IPS-20b (cell line): Measurements from ENCODE around the gene NUDT8.

Experiments
- H3K27ac ChIP-seq: one replicate; pipeline ENCODE4 v1.5.1; 2013; ENCODE audit warnings: low read length
- H3K27me3 ChIP-seq: 2 replicates; pipeline ENCODE4 v1.6.1; 2013; ENCODE audit warnings: mild to moderate bottlenecking, low read length, inconsistent platforms; ENCODE audit not compliant: insufficient read depth
- H3K36me3 ChIP-seq: 2 replicates; pipeline ENCODE4 v1.6.1; 2013; ENCODE audit warnings: low read depth, mild to moderate bottlenecking, inconsistent platforms, low read length, moderate library complexity; ENCODE audit not compliant: insufficient read depth
- H3K4me1 ChIP-seq: 2 replicates; pipeline ENCODE4 v1.6.1; 2013; ENCODE audit warnings: mild to moderate bottlenecking, control low read depth, inconsistent platforms, low read length, moderate library complexity; ENCODE audit not compliant: insufficient read depth
- H3K4me3 ChIP-seq: 2 replicates; pipeline ENCODE4 v1.5.1; 2013; ENCODE audit warnings: mild to moderate bottlenecking, low read length, inconsistent platforms
- H3K9ac ChIP-seq: 2 replicates; pipeline ENCODE4 v1.6.1; 2013; ENCODE audit warnings: low read depth, mild to moderate bottlenecking, inconsistent platforms, low read length, moderate library complexity
- H3K9me3 ChIP-seq: 2 replicates; pipeline ENCODE4 v1.6.1; 2013; ENCODE audit warnings: mild to moderate bottlenecking, low read depth, low read length, inconsistent platforms; ENCODE audit not compliant: insufficient read depth

Gene NUDT8

DNA sequence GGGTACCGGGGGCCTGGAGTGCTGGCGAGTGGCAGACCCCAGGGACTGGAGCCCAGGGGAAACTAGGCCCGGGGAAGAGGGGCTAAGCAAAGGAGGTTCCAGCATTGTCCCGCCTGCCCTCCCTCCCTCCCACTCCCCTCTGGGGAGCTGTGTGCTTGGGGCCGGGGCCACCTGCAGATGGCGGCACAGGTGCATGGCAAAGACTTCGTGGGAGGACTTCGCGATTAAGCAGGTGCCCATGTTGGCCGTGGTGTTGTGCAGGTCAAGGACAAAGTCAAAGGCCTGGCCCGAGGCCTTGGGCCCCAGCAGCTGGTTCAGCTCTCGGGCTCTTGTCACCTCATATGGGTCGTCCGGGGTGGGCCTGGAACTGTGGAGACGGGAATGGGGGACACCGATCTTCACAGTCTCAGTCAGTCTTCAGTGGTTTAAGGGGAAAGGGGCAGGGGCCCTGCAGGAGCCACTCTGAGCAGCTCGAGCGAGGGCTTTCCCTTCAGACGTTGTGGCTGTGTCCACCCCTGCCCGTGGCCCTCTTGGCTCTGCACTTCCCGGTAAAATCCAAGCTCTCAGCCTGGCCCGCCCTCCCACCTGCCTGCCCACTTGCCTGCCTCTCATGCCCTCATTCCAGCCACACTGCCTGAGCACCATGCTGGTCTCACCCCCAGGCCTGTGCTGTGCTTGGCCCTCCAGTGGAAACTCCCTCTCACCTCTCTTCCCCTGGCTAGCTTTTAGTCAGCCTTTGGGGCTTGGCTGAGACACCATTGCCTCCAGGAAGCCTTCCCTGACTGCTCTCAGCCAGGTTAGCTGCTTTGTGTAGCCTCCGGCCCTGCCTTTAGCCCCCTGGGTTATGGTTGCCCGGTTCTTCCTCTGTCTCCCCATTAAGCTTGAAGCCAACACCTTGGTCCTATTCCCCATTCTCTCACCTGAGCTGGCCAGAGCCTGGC lies 16.1 kb upstream of the NUDT8 start:
- H3K4me3 ChIP-seq = no peak overlapping the region

DNA sequence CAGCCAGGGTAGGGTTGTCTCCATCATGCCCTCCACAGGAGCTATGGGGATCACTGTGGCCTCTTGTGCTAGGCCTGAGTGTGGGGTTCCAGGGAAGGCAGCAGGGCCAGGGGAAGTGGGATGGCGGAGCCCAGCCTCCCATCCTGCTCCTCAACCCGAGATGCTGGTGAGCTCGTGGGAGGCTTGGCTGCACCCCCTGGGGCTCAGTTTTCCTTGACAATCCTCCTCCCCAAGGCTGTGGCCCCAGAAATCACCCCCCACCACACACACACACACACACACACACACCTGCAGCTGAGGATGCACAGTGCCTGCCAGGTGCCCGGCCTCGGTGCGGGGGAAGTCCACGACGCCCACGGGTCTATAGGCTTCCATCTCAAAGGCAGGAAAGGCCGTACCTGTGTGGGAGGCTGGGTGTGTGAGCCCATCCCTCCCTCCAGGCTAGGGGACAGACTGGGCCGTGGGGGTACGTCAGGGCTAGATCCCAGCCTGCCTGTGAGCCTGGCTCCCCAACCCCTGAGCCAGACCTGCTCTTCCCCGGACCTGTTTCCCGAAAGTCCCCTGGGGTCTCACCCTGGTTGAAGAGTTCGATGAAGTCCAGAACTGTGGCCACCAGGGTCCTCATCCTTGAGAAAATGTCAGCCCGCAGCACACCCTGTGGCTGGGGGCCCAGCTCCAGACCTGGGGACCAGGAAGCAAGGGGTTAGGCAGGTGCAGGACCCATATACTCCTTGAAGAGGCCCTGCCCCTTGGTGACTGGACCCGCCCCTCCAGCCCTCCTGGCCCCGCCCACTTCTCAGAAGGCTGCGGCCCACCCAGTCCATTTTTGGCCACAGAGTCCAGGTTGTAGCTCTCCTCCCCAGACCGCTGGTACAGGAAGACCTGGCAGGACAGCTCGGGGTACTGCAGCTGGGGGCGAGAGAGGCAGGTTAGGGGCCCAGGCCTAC lies 15.0 kb upstream of the NUDT8 start:
- H3K4me3 ChIP-seq = no peak overlapping the region
- no peaks in the 10 kb centered on the region for H3K36me3 ChIP-seq
- H3K4me1 ChIP-seq = no peaks in the 10 kb centered on the region
- no peak overlapping the region for H3K9ac ChIP-seq
- no peaks in the 10 kb centered on the region; the same call in 1 of the 2 replicates for H3K9me3 ChIP-seq
- H3K27me3 ChIP-seq = peaks cover 14% of the 10 kb centered on the region
- no peak overlapping the region for H3K27ac ChIP-seq

More for the DNA sequence above, 16.1 kb upstream of the NUDT8 start:
- Histone ChIP-seq H3K36me3 (no peaks in the 10 kb centered on the region), H3K27ac (no peak overlapping the region), H3K9ac (no peak overlapping the region), H3K27me3 (peaks cover 3% of the 10 kb centered on the region), H3K9me3 (no peaks in the 10 kb centered on the region), H3K4me1 (no peaks in the 10 kb centered on the region)

DNA sequence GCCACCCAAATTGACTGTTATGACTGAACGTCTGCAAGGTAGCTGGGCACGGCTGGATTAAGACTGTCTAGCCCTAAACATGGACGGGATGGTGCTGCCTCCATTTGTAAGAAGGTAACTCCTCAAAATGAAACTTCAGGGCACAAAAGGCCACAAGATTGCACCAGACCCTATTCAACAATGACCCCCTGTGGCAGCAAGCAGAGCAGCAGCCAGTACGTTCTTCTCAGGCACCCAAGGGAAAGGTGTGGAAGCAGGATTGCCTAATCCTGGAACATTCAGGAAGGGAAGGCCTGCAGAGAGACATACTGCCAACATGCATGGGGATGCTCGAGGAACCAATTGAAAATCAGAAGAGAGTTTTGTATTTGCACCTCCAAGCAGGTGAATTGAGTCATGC lies 14.3 kb upstream of the NUDT8 start:
- Histone ChIP-seq H3K36me3 (no peaks in the 10 kb centered on the region), H3K9me3 (no peaks in the 10 kb centered on the region; the same call in 1 of the 2 replicates), H3K4me3 (no peak overlapping the region), H3K4me1 (no peaks in the 10 kb centered on the region), H3K27ac (no peak overlapping the region), H3K27me3 (peaks cover 19% of the 10 kb centered on the region), H3K9ac (no peak overlapping the region)

DNA sequence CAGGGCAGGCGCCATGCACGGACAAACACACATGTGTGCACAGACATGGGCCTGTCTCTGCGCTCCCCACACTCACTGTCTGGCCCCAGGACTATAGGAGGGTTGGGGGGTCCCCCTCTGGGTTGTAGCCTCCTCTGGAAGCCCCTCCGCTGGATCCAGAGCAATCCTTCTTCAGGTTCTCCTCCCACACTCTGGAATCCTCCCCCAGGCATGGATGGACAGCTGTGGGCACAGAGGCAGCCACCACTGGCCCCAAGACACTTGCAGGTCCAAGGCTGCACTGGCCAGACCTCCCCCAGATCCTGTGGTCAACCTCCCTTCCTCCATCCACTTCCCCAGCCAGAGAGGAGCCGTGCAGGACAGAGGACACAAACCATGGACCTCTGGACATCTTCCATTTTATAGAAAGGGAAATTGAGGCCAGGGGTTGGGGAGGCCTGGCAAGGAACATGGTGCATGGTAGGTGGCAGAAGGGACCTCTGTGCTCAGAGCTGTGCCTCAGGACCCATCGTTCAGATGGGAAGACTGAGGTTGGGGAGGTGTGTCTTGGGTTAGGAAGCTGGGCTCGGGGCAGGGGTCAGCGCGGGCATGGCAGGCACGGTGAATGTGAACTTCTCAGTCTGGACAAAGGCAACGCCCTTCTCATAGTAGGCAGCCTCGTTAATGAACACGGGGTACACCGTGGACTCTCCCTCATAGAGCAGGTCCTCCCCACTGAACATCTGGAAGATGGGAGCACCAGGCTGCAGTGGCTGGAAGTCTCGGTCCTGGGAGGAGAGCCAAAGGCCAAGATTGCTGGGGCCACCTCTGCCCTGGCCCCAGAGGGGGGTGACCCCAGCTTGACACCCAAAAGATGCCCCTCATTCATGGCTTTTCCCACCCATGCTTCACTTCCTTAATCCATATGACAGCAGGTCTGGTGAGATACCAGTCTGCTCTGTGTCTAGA lies 12.7 kb upstream of the NUDT8 start:
- no peak overlapping the region for H3K4me3 ChIP-seq
- no peak overlapping the region for H3K27ac ChIP-seq
- no peaks in the 10 kb centered on the region; the same call in 1 of the 2 replicates for H3K9me3 ChIP-seq
- no peaks in the 10 kb centered on the region for H3K4me1 ChIP-seq
- no peaks in the 10 kb centered on the region for H3K36me3 ChIP-seq
- H3K27me3 ChIP-seq = peaks cover 19% of the 10 kb centered on the region
- no peak overlapping the region for H3K9ac ChIP-seq

DNA sequence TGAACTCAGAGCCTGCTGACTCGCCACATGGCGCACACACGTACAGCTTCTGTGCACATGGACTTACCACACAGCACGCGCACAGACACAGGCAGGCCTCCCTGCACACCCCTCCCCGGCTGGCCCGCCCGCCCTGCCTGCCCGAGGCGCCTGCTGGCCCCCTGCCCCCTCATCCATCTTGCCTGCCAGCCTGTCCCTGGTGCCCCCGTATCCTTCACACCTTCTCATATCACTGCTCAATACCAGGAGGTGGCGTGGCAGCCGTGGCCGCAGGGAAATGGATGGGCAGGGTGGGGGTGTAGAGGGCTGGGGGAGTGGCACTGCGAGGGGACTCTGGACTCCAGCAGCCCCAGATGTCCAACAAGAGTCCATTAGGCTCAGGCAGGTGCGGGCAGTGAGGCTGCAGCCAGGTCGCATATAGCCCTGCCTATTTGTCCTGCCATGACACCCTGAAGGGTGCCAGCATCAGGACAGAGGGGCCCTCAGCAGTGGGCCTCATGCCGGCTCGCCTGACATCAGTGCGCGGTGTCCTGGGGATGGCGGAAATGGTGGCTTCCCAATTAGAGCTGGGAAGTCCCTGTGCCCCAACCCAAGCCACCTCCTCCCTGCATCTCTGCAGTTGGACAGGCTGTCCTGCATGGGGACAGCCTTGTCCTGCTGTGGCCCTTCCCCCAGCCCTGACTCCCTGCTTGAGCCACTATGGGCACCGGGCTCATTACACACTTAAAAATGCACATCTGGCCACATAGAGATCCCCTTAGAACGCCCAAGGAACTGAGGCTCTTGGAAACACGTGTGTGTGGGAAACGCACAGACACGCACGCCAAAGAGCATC lies 11.8 kb upstream of the NUDT8 start:
- Histone ChIP-seq H3K9ac (no peak overlapping the region), H3K4me3 (no peak overlapping the region), H3K27ac (no peak overlapping the region), H3K36me3 (no peaks in the 10 kb centered on the region), H3K9me3 (no peaks in the 10 kb centered on the region; the same call in 1 of the 2 replicates), H3K4me1 (no peaks in the 10 kb centered on the region), H3K27me3 (peaks cover 19% of the 10 kb centered on the region)

DNA sequence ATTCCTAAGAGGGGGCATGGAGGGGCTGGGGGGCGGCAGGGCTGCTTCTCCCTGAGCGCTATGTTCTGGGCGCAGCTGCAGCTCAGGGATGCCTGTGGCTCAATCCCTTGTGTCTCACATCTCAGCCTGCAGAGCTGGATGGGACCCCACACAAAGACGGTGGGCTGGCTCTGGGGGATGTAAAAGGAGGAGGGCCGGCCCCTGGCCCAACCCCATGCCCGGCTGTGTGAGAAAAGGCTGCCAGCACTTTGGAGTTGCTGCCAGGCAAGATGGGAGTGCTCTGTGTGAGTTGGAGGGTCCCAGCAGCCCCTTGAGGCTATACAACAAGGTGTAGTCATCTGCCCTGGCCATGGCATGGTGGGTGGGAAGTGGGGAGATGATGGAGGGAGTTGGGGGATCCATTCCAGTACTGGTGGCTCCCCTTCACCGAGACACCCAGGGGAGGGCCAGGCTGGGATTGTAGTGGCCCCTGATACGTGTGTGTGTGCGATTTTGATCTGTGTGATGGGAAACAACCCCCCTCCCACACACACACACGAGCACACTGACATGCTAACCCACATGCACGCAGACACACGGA lies 11.1 kb upstream of the NUDT8 start:
- Histone ChIP-seq H3K27ac (no peak overlapping the region), H3K4me1 (no peaks in the 10 kb centered on the region), H3K9ac (no peak overlapping the region), H3K27me3 (peaks cover 19% of the 10 kb centered on the region), H3K9me3 (no peaks in the 10 kb centered on the region; the same call in 1 of the 2 replicates), H3K36me3 (no peaks in the 10 kb centered on the region), H3K4me3 (no peak overlapping the region)

DNA sequence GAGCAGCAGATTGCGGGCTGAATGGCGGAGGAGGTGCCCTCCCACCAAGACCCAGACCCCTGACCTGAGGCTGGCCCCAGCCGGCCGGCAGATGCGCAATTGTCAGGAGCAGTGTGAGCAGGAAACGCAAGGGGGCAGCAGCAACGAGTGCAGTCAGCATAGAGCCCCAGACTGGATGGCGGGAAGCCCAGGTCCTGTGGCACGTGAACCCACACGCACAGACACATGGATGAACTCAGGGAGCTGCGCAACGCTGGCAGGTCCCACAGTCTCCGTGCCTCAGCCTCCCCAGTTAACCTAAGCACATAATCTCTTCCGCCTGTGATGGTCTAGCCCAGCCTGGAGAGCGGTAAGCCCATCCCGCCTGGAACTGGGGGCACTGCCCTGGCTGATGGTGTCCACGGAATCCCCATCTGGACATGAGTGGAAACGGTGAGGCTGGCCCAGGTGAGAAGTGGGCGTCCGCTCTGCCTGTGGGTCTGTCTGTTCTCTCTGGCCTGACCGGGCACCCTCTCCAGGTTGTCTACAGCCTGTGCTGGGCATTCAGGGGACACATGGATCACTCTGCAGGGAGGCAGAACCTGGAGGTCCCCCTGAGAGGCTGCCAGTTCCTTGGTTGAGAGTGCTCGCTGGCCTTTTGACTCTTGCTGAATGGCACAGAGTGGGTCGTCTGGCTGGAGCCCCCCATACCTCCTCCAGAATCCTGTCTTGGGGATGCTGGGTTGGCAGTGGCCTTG lies 10.5 kb upstream of the NUDT8 start:
- no peaks in the 10 kb centered on the region; the same call in 1 of the 2 replicates for H3K9me3 ChIP-seq
- H3K9ac ChIP-seq = no peak overlapping the region
- peaks cover 19% of the 10 kb centered on the region for H3K27me3 ChIP-seq
- H3K36me3 ChIP-seq = no peaks in the 10 kb centered on the region
- no peak overlapping the region for H3K27ac ChIP-seq
- no peaks in the 10 kb centered on the region for H3K4me1 ChIP-seq
- no peak overlapping the region for H3K4me3 ChIP-seq

DNA sequence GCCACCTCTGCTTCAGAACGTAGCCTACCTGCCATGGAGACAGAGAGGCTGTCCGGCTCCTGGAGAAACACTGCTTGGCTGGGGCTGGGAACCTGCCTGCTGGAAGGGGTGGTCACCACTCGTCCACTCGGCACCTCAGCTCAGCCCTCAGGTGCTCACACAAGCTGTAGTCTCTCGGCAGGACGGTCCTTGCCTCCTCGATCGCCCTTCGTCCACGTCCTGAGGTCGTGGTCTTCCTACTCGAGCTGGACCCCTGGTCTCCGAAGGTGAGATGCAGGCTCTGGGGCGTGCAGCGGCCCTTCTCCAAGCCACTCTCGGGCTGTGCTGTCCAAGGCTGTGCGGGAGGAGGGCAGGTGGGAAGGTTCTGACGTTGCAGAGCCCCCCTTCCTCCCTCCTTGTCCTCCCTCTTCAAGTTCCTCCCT lies 9.7 kb upstream of the NUDT8 start, which contains the start of gene TBX10:
TSS of gene TBX10 (minus strand) at position 326 of the 422 bp plus-strand sequence. CDS start at position 35, 291 bp downstream.
- H3K36me3 ChIP-seq = no peaks in the 10 kb centered on the region
- H3K4me1 ChIP-seq = no peaks in the 10 kb centered on the region
- no peak within 1 kb of the TSS for H3K4me3 ChIP-seq
- no peak within 1 kb of the TSS for H3K9ac ChIP-seq
- H3K9me3 ChIP-seq = no peaks in the 10 kb centered on the region; the same call in 1 of the 2 replicates
- H3K27ac ChIP-seq = no peak within 1 kb of the TSS
- H3K27me3 ChIP-seq = peaks cover 19% of the 10 kb centered on the region

DNA sequence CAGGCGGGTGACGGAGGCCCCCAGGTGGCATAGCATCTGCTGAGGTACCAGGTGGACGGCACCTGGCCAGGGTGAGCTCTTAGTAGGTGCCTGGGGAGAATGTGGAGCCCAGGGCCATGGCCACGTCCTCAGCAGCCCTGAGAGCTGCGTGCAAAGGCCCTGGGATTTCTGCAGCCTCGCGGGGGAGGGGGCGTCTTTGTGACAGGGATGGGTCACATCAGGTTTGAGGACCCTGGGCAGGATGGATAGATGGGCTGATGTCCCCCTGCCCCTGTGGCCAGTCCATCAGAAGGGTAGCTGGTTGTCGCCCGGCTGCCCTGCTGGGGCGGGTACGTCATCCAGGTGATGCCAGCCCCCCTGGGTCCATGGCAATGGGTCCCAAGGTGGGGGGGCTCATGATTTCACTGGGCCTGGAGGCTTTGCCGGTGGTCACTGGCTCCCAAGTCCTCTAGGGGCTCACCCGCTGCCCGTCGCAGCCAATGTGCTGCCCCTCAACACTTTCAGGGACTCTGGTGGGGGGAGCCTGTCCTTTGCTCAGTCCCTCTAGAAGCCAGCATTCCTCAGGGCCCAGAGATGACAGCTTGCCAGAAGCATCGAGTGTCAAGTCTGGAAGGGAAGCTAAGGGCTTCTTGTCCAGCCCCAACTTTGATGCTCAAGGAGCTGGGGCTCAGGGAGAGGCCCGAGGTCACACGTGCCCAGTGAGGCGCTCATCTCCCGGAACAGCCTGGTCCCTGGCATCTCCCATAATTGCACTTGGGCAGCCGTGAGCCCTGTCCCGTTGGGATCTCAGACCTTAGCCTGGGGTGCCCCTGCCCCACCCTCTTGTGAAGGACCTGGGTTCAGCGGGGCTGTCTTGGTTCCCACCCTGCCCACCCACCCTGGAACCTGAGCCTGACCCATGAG lies 9.0 kb upstream of the NUDT8 start:
- Histone ChIP-seq H3K4me3 (no peak overlapping the region), H3K36me3 (no peaks in the 10 kb centered on the region), H3K4me1 (no peaks in the 10 kb centered on the region), H3K27ac (no peak overlapping the region), H3K27me3 (peaks cover 19% of the 10 kb centered on the region), H3K9me3 (no peaks in the 10 kb centered on the region; the same call in 1 of the 2 replicates), H3K9ac (no peak overlapping the region)
